Endometrial microvascular endothelial cells (primary cell): ENCODE measurements around the gene TRERF1. TPM values are rescaled to one million over a fixed set of nuclear protein-coding genes. Genes with fewer than 3 reads are reported as not detected.
"Not testable (repeated sequence)": the region's sequence is repeated elsewhere in the genome, so short reads cannot be mapped to it uniquely, and the experiment has no call there.

Source experiments
- in situ Hi-C: cut with HindIII; loops from 2 replicates; pipeline ENCODE4 v1.10.0; 2017; ENCODE audit warnings: low sequenced_read_pairs, low pct_unique_long_range_greater_than_20kb; ENCODE audit errors: inconsistent ontology term
- total RNA-seq: library from RNA; depleted of rRNA; stranded (reverse); fragments of >200 nt; gene quantifications from one replicate; pipeline ENCODE4 v1.2.3, GENCODE V29; 2015; ENCODE audit errors: inconsistent ontology term

The TRERF1 gene
- total RNA-seq, 1 donor from 2014 or later: 0.09 TPM

- in situ Hi-C loops: no loop called here
These were observed 252.4 kb downstream of the TRERF1 start for GRCh38 chr6:42199106-42199981.

GRCh38 chr6:42197555-42198362 is 254.0 kb downstream of the TRERF1 start:
- in situ Hi-C loops: no loop called here

GRCh38 chr6:42195415-42195814 is 256.3 kb downstream of the TRERF1 start:
- in situ Hi-C loops: no loop called here

- in situ Hi-C loops: no loop called here
These were observed 257.7 kb downstream of the TRERF1 start for GRCh38 chr6:42194056-42194455.

GRCh38 chr6:42193491-42193894 is 258.2 kb downstream of the TRERF1 start:
- in situ Hi-C loops: no loop called here

- in situ Hi-C loops: not testable (repeated sequence)
These were observed 259.3 kb downstream of the TRERF1 start for GRCh38 chr6:42192385-42192784.

- in situ Hi-C loops: no loop called here
These were observed 261.1 kb downstream of the TRERF1 start for GRCh38 chr6:42190554-42191183.

GRCh38 chr6:42188406-42188805 is 263.3 kb downstream of the TRERF1 start:
- in situ Hi-C loops: no loop called here

- in situ Hi-C loops: no loop called here
These were observed 266.1 kb downstream of the TRERF1 start for GRCh38 chr6:42185597-42185996.

- in situ Hi-C loops: no loop called here
These were observed 267.3 kb downstream of the TRERF1 start for GRCh38 chr6:42184475-42184874.

- in situ Hi-C loops: no loop called here
These were observed 269.6 kb downstream of the TRERF1 start for GRCh38 chr6:42182101-42182500.

- in situ Hi-C loops: no loop called here
These were observed 271.8 kb downstream of the TRERF1 start for GRCh38 chr6:42179945-42180313.

GRCh38 chr6:42179261-42179944 is 272.3 kb downstream of the TRERF1 start:
- in situ Hi-C loops: no loop called here

GRCh38 chr6:42177514-42178364 is 274.0 kb downstream of the TRERF1 start:
- in situ Hi-C loops: no loop called here

- in situ Hi-C loops: no loop called here
These were observed 274.7 kb downstream of the TRERF1 start for GRCh38 chr6:42176981-42177380.

- in situ Hi-C loops: no loop called here
These were observed 275.9 kb downstream of the TRERF1 start for GRCh38 chr6:42175860-42176259.
